ENCODE results near the gene CALML3. TPM values are rescaled to one million over a fixed set of nuclear protein-coding genes. Genes with fewer than 3 reads are reported as not detected.

The CALML3 gene
- total and polyA plus RNA-seq, 12 donors, result 0.04 TPM; not detected in 11

DNA sequence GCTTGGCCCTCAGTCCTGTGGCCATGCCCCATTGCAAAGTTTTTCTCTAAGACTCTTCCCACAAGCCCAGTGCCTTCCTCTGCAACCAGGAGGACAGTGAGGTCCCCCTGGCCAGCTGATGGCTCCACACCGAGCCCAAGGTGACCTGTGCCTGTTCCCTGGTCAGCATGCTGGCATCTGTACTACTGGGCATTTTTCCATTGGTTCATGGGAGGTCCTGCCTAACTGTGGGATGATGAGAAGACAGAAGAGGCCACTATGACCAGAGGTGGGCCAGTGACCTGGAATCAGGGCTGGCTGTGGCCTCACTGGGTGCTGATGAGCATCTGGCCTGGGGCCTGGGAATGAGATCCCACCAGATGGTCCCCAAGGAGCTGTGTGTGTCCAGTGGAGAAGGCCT, 20.2 kb downstream of the CALML3 start:
- H3K27me3 ChIP-seq, result no peaks in the 10 kb centered on the region
- no peak overlapping the region for H3K4me3 ChIP-seq
- peaks cover 0 to 35% (median 13%) of the 10 kb centered on the region in 11 donors for H3K9me3 ChIP-seq
- no peak for DNase-seq
- WGBS, 2 donors, result 78 to 88% methylated on average over 1 of the region's 1 CpG
- H3K27ac ChIP-seq, result peak overlapping the region in 3 of 10 donors; percentile 49 to 65 (median 63)
- ATAC-seq, result no peak
- peaks cover 3 to 45% (median 36%) of the 10 kb centered on the region in 9 donors for H3K4me1 ChIP-seq
- no peaks in the 10 kb centered on the region for H3K36me3 ChIP-seq
- intact Hi-C loops (cut with DNase I), result loop anchor here in 1 of 10 donors (5.0 kb wide), 1 partner anchor 72 kb away; no protein-coding TSS in a partner anchor
- TF ChIP-seq, protein P1, sequence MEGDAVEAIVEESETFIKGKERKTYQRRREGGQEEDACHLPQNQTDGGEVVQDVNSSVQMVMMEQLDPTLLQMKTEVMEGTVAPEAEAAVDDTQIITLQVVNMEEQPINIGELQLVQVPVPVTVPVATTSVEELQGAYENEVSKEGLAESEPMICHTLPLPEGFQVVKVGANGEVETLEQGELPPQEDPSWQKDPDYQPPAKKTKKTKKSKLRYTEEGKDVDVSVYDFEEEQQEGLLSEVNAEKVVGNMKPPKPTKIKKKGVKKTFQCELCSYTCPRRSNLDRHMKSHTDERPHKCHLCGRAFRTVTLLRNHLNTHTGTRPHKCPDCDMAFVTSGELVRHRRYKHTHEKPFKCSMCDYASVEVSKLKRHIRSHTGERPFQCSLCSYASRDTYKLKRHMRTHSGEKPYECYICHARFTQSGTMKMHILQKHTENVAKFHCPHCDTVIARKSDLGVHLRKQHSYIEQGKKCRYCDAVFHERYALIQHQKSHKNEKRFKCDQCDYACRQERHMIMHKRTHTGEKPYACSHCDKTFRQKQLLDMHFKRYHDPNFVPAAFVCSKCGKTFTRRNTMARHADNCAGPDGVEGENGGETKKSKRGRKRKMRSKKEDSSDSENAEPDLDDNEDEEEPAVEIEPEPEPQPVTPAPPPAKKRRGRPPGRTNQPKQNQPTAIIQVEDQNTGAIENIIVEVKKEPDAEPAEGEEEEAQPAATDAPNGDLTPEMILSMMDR (IDR thresholded peaks at IDR 0.05), result no peak

DNA sequence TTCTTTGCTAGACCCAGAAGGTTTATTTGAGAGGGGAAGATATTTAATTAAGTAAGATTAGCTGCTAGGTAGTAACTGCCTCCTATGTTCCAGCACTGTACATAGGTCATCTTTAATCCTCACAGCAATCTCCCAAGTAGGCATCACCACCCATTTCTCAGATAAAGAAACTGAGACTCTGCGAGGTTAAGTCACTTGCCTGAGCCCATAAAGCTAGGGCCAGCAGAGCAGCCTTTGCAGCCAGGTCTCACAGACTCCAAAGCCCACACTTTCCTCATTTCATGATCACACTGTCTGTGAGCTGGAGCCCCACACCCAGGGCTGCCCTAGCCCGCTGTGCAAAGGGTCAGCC, 20.6 kb downstream of the CALML3 start:
- peaks cover 0 to 35% (median 13%) of the 10 kb centered on the region in 11 donors for H3K9me3 ChIP-seq
- intact Hi-C loops (cut with DNase I), result loop anchor here in 1 of 10 donors (5.0 kb wide), 1 partner anchor 72 kb away; no protein-coding TSS in a partner anchor
- no peak for DNase-seq
- 79 to 84% methylated on average over 2 of the region's 2 CpGs for WGBS, 2 donors
- no peaks in the 10 kb centered on the region for H3K36me3 ChIP-seq
- H3K4me3 ChIP-seq, result no peak overlapping the region
- peak in 4 of 8 donors; percentile 2 to 12 (median 6) for ATAC-seq
- peaks cover 3 to 45% (median 36%) of the 10 kb centered on the region in 9 donors for H3K4me1 ChIP-seq
- TF ChIP-seq, protein P1 (IDR thresholded peaks at IDR 0.05), result no peak
- peak overlapping the region in 7 of 10 donors; percentile 19 to 71 (median 63) for H3K27ac ChIP-seq
- no peaks in the 10 kb centered on the region for H3K27me3 ChIP-seq

DNA sequence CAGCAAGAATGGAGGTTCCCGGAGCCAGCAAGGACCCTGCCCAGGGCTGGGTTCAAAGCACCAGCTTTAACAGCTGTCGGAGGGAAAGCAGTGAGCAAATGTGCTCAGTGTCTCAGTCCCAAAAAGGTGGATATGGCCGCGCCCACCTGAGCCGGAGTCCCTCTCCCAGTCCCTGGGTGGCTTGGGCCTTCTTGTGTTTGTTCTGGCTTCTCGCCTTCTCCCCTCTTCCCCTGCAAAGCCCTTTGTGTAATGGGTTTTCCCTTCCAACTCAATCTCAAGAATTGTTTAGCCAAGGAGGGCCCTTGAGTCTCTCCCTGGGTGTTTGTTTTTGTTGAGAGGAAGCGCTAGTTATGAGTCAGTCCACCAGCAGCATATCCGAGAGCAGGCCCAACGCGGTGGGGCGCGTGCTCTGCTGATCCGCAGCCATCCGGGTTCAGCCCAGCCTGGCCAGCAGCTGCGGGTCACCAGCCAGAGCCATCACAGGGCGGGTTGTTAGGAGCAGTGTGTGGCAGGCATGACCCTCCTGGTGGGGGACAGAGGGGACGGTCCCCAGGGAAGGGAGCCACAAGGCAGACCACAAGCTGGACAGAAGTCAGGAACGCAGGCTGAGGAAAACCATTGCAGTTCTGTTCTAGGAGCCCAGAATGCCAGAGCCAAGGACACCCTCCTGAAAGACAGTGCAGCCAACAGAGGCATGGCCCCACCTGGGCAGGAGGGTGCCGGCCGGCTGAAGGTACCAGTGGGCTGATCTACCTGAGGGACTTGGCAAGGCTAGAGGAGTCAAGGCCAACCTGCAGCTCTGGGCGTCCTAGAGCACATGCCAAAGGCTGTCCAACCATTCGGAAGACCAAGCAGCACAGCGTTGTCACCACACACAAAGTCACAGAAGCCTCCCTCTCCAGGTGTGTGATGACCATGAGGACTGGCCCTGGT, 21.3 kb downstream of the CALML3 start:
- peak; percentile 37 to 56 for DNase-seq
- Histone ChIP-seq H3K27ac (peak overlapping the region in 7 of 10 donors; percentile 32 to 71 (median 63)), H3K9me3 (peaks cover 0 to 32% (median 13%) of the 10 kb centered on the region in 11 donors), H3K4me1 (peaks cover 3 to 45% (median 36%) of the 10 kb centered on the region in 9 donors), H3K27me3 (no peaks in the 10 kb centered on the region), H3K36me3 (no peaks in the 10 kb centered on the region), H3K4me3 (no peak overlapping the region)
- 65 to 68% methylated on average over 23 of the region's 23 CpGs for WGBS, 2 donors
- ATAC-seq, result peak; percentile 64 to 89 (median 77)
- intact Hi-C loops (cut with DNase I), result loop anchor here in 1 of 10 donors (5.0 kb wide), 1 partner anchor 71 kb away; no protein-coding TSS in a partner anchor
- TF ChIP-seq, protein P1 (IDR thresholded peaks at IDR 0.05), result no peak

DNA sequence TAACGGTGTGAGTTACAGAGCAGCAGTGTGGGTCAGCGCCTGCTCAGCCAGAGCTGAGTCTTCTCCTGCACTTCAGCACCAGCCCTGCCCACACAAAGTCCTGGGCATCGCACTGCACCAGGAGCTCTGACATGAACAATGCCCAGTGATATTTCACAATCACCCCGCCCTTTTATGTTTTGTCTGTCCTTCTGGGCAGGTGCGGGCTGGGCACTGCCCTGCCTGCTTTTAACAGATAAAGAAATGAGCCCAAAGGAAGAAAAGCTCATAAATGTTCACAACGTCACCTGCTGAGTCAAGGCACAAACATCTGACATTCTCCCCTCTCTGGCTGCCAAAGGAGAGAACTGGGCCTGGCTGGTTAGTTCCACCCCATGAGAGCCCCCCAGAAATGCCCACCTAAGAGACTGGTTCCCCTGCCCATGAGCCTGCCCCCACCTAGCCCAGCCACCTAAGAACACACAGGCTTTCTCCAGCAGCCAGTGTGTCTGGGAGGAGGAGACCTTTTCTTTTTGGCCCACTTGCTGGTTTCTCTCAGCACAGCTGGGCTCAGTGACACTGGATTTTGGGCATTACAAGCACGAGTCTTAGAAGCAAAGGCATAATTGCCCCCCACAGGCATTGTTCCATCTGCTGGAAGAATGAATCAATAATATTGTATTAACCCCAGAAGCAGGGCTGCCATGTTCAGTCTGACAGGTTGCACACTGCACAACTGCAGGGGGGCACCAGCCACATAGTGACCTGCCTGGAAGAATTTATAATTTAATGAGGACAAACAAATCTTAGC, 22.3 kb downstream of the CALML3 start:
- no peaks in the 10 kb centered on the region for H3K36me3 ChIP-seq
- 90 to 91% methylated on average over 7 of the region's 7 CpGs for WGBS, 2 donors
- peak overlapping the region in 9 of 10 donors; percentile 22 to 71 (median 64) for H3K27ac ChIP-seq
- TF ChIP-seq, protein P1 (IDR thresholded peaks at IDR 0.05), result no peak
- peaks cover 0 to 21% (median 10%) of the 10 kb centered on the region in 11 donors for H3K9me3 ChIP-seq
- ATAC-seq, result no peak
- peak overlapping the region in 2 of 10 donors; percentile 30 to 36 for H3K4me3 ChIP-seq
- peaks cover 3 to 45% (median 36%) of the 10 kb centered on the region in 9 donors for H3K4me1 ChIP-seq
- no peaks in the 10 kb centered on the region for H3K27me3 ChIP-seq
- intact Hi-C loops (cut with DNase I), result loop anchor here in 1 of 10 donors (5.0 kb wide), 1 partner anchor 70 kb away; no protein-coding TSS in a partner anchor
- DNase-seq, result no peak

All from heart right ventricle (tissue), 16 donors.